ENCODE measurements around the gene ASB10. TPM values are rescaled to one million over a fixed set of nuclear protein-coding genes. Genes with fewer than 3 reads are reported as not detected.

ASB10 gene
- total and polyA plus RNA-seq, 2 of the 8 experiments (the other 6 are each of a cell fraction or from before 2014, with no cell fraction given): not detected

DNA sequence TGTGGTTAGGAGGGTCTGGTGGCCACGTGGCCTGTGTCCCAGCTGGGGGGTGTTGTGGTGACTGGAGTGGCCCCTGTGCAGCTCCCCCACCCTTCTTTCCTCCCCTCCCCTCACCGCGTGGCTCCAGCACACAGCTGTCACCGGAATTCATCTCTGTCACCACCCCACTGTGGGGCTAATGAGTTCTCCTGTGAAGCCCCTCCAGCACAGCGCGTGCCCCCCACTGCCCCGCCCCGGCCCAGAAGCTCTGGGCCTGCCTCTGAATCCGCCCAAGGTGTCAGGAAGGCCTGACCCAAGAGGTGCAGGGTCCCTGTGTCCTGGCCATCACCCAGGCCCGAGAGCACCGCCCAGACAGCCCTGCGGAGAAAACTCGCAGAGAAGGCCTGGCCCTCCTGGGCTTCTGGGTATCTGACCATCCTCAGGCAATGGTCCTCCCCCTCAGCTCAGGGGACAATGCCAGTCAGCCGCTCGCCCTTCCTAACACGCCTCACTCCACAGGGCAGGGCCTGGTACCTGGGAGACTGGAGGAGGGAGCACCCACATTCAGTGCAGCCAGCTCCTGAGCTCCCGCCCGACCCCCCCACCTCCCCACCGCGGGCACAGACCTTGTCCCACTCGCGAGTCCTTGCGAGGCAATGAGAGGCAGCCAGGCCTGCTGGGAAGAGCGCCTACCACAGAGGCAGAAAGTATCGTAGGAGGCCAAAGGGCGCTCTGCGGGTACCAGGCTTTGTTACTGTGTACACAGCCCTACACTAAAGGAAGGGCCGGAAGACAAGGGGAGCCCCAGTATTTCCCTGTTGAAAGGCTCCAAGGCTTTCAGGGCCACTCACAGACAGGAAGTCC, 57.7 kb downstream of the ASB10 start (continued):
- TF ChIP-seq EP300 (IDR thresholded peaks at IDR 0.05; ENCODE audit: borderline replicate concordance in 1 of 2, low read depth in 2 of 2, low read length in 2 of 2) (no peak), ASH2L (IDR thresholded peaks at IDR 0.05; ENCODE audit: low read length) (no peak), ZNF274 (IDR thresholded peaks at IDR 0.05; ENCODE audit: borderline replicate concordance, extremely low read depth, low read length) (no peak)
